ENCODE measurements around the gene HBD.

- TF ChIP-seq MAX (IDR thresholded peaks at IDR 0.05; ENCODE audit: low read depth, low read length) (no peak), POLR2A (IDR thresholded peaks at IDR 0.05; ENCODE audit: extremely low read depth, insufficient read length) (no peak), CTCF (IDR thresholded peaks at IDR 0.05; ENCODE audit: low read depth, low read length) (no peak), MYC (IDR thresholded peaks at IDR 0.05; ENCODE audit: low read depth, low read length) (no peak)
Measured at GRCh38 chr11:5235364-5236095, 1.2 kb upstream of the HBD start.
